OCI-LY7 (cell line): ENCODE data around the gene CACNA2D4. TPM values are rescaled to one million over a fixed set of nuclear protein-coding genes. Genes with fewer than 3 reads are reported as not detected.

Experiments
- BruUV-seq: library from RNA; stranded (reverse); fragments of 400-500 nt; replicated peaks from 2 replicates; lab custom pipeline; 2021; lab: Mats Ljungman, UMichigan
- CTCF ChIA-PET: fragments of 300-600 bp; sonication (Branson Sonifier 250); formaldehyde crosslinking; loops from one replicate; lab custom pipeline; 2022; ENCODE audit warnings: antibody characterized with exemption; ENCODE audit not compliant: unreplicated experiment; lab: Charles Lee
- POLR2A ChIA-PET: fragments of 300-600 bp; sonication (Branson Sonifier 250); formaldehyde crosslinking; loops from one replicate; lab custom pipeline; 2022; ENCODE audit warnings: antibody characterized with exemption; lab: Charles Lee
- DNase-seq: peaks from one replicate; pipeline ENCODE4 v3.0.0-alpha.2; 2015; ENCODE audit warnings: low spot score
- H2AFZ ChIP-seq: fragments of 200-600 bp; sonication (generic), shearing (Covaris generic); 2 replicates; pipeline ENCODE4 v1.6.1; 2014; ENCODE audit warnings: mild to moderate bottlenecking, antibody characterized with exemption, low read length, moderate library complexity
- H3K27ac ChIP-seq: fragments of 200-600 bp; sonication (generic); 2 replicates; pipeline ENCODE4 v1.5.1; 2014; ENCODE audit warnings: mixed run types, low read depth, mild to moderate bottlenecking, moderate library complexity, low read length, inconsistent platforms; ENCODE audit not compliant: poor library complexity, severe bottlenecking
- H3K36me3 ChIP-seq: fragments of 200-600 bp; sonication (generic); 2 replicates; pipeline ENCODE4 v1.6.1; 2014; ENCODE audit warnings: mild to moderate bottlenecking, antibody characterized with exemption, low read length, moderate library complexity, mixed read lengths; ENCODE audit not compliant: insufficient read depth
- H3K4me1 ChIP-seq: fragments of 200-600 bp; sonication (generic); 2 replicates; pipeline ENCODE4 v1.5.1; 2014; ENCODE audit warnings: mild to moderate bottlenecking, low read length; ENCODE audit not compliant: insufficient read depth, poor library complexity, severe bottlenecking
- H3K4me2 ChIP-seq: fragments of 200-600 bp; sonication (generic); 2 replicates; pipeline ENCODE4 v1.6.1; 2014; ENCODE audit warnings: mild to moderate bottlenecking, low read length
- H3K4me3 ChIP-seq: fragments of 200-600 bp; sonication (generic); 2 replicates; pipeline ENCODE4 v1.5.1; 2014; ENCODE audit warnings: mild to moderate bottlenecking, low read depth, low read length; ENCODE audit not compliant: poor library complexity, severe bottlenecking
- H3K79me2 ChIP-seq: fragments of 200-600 bp; sonication (generic); 2 replicates; pipeline ENCODE4 v1.6.1; 2016; ENCODE audit warnings: low read depth, mild to moderate bottlenecking, low read length, moderate library complexity, mixed read lengths; ENCODE audit not compliant: insufficient read depth
- H3K9me2 ChIP-seq: fragments of 200-600 bp; sonication (generic); 2 replicates; pipeline ENCODE4 v1.6.1; 2016; ENCODE audit warnings: mild to moderate bottlenecking, low read length, mixed read lengths; ENCODE audit not compliant: insufficient read depth
- H3K9me3 ChIP-seq: fragments of 200-600 bp; sonication (generic); 2 replicates; pipeline ENCODE4 v1.6.1; 2014; ENCODE audit warnings: mild to moderate bottlenecking, mixed run types, low read length, mixed read lengths
- H4K20me1 ChIP-seq: fragments of 200-600 bp; sonication (generic); 2 replicates; pipeline ENCODE4 v1.6.1; 2014; ENCODE audit warnings: mild to moderate bottlenecking, antibody characterized with exemption, low read length, moderate library complexity, mixed read lengths; ENCODE audit not compliant: insufficient read depth
- CTCF ChIP-seq: fragments of 200-600 bp; sonication (generic); conservative IDR thresholded peaks from 2 replicates; pipeline ENCODE4 v1.5.1; 2014; ENCODE audit warnings: mild to moderate bottlenecking, antibody characterized with exemption, low read length, moderate library complexity, mixed read lengths
- EZH2phosphoT487 ChIP-seq: fragments of 200-600 bp; sonication (generic); IDR thresholded peaks from 2 replicates; pipeline ENCODE4 v1.6.1; 2018; ENCODE audit warnings: low read depth, borderline replicate concordance, mild to moderate bottlenecking, mixed run types, antibody characterized with exemption, low read length, moderate library complexity, mixed read lengths
- intact Hi-C: fragments of 100-400 bp; cut with micrococcal nuclease; formaldehyde crosslinking; loops from one replicate; pipeline ENCODE4 v1.10.0; 2022; ENCODE audit not compliant: unreplicated experiment
- total RNA-seq, 2 experiments: library from RNA; depleted of rRNA in 1 of 2; stranded (reverse); fragments of >200 nt in 1 of 2; shearing (Covaris generic) in 1 of 2; gene quantifications; 2 replicates each; pipeline ENCODE4 v1.2.3, GENCODE V29; 2014 to 2022

The CACNA2D4 gene
- total RNA-seq, 2 experiments from 2014 or later, result 0.13 TPM; not detected in 1

GRCh38 chr12:1863823-1864222, 54.6 kb downstream of the CACNA2D4 start:
- Histone ChIP-seq H3K4me1 (no peaks in the 10 kb centered on the region), H3K4me2 (no peak overlapping the region), H3K9me2 (no peaks in the 10 kb centered on the region), H3K4me3 (no peak overlapping the region), H3K79me2 (no peaks in the 10 kb centered on the region), H4K20me1 (no peaks in the 10 kb centered on the region), H2AFZ (no peak overlapping the region), H3K36me3 (no peaks in the 10 kb centered on the region), H3K9me3 (no peaks in the 10 kb centered on the region), H3K27ac (no peak overlapping the region)
- BruUV-seq, result no TSS peak
- no peak for TF ChIP-seq CTCF
- no peak for TF ChIP-seq EZH2phosphoT487
- ChIA-PET CTCF (no interaction called here), POLR2A (no interaction called here)
- intact Hi-C loops, result no loop called here
- no peak for DNase-seq

GRCh38 chr12:1862973-1863372, 55.5 kb downstream of the CACNA2D4 start:
- no peak overlapping the region for H3K27ac ChIP-seq
- no peaks in the 10 kb centered on the region for H4K20me1 ChIP-seq
- no peaks in the 10 kb centered on the region for H3K79me2 ChIP-seq
- no peak overlapping the region for H3K4me2 ChIP-seq
- no peaks in the 10 kb centered on the region for H3K4me1 ChIP-seq
- no peaks in the 10 kb centered on the region for H3K9me2 ChIP-seq
- no peak overlapping the region for H2AFZ ChIP-seq
- no peak for TF ChIP-seq EZH2phosphoT487
- no peak for TF ChIP-seq CTCF
- no peak overlapping the region for H3K4me3 ChIP-seq
- intact Hi-C loops, result no loop called here
- no peak for DNase-seq
- CTCF ChIA-PET, result no interaction called here
- POLR2A ChIA-PET, result no interaction called here
- H3K36me3 ChIP-seq, result no peaks in the 10 kb centered on the region
- H3K9me3 ChIP-seq, result no peaks in the 10 kb centered on the region
- BruUV-seq, result no TSS peak

GRCh38 chr12:1859643-1860042, 58.8 kb downstream of the CACNA2D4 start:
- intact Hi-C loops, result no loop called here
- Histone ChIP-seq H3K4me1 (no peaks in the 10 kb centered on the region), H3K9me3 (no peaks in the 10 kb centered on the region), H3K9me2 (no peaks in the 10 kb centered on the region), H3K27ac (no peak overlapping the region), H4K20me1 (no peaks in the 10 kb centered on the region), H2AFZ (no peak overlapping the region), H3K4me3 (no peak overlapping the region), H3K79me2 (no peaks in the 10 kb centered on the region), H3K4me2 (no peak overlapping the region), H3K36me3 (no peaks in the 10 kb centered on the region)
- no peak for DNase-seq
- TF ChIP-seq CTCF (no peak), EZH2phosphoT487 (no peak)
- BruUV-seq, result no TSS peak
- ChIA-PET CTCF (interaction anchor here (0.6 kb wide), 1 partner anchor 28 kb away, joined by 3 read pairs; no protein-coding TSS in a partner anchor), POLR2A (no interaction called here)
